ENCODE measurements around the gene RALGPS1. TPM values are rescaled to one million over a fixed set of nuclear protein-coding genes. Genes with fewer than 3 reads are reported as not detected.

RALGPS1 gene
- total RNA-seq, 2 experiments from 2014 or later, result 2.5 to 4.1 TPM

DNA sequence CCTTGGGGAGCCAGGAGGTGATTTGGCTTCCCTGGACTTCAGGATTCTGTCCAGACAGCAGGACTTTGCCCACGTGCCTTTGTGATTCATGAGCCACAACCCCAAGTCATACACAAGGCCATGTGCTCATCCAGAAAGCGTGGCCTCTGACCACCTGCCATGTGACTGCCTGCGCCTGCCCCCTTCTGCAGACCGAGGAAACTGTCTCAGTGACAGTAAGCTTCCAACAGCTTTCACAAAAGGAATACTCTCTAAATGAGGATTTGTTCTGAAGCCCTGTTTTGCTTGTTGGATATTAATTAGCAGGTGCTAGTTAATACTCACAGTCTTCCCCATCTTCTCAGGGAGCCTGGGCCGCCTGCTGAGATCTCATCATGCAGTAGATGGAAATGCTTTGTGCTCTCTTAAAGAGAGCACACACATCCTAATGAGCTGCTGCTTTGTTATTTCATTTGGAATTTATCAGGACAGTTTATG lies 244.8 kb downstream of the RALGPS1 start:
- peaks cover 18% of the 10 kb centered on the region for H3K4me1 Mint-ChIP-seq (ENCODE audit: low read depth)
- H3K4me3 Mint-ChIP-seq, result no peak overlapping the region
- ChIA-PET CTCF (no interaction called here), POLR2A (no interaction called here)
- H3K27ac Mint-ChIP-seq, result no peak overlapping the region
- ATAC-seq, result no peak
- H3K36me3 Mint-ChIP-seq (ENCODE audit: low read depth), result no peaks in the 10 kb centered on the region
- peaks cover 7% of the 10 kb centered on the region for H3K27me3 Mint-ChIP-seq (ENCODE audit: low read depth)
- DNase-seq, result no peak
- H3K9me3 Mint-ChIP-seq (ENCODE audit: insufficient read depth), result no peaks in the 10 kb centered on the region

DNA sequence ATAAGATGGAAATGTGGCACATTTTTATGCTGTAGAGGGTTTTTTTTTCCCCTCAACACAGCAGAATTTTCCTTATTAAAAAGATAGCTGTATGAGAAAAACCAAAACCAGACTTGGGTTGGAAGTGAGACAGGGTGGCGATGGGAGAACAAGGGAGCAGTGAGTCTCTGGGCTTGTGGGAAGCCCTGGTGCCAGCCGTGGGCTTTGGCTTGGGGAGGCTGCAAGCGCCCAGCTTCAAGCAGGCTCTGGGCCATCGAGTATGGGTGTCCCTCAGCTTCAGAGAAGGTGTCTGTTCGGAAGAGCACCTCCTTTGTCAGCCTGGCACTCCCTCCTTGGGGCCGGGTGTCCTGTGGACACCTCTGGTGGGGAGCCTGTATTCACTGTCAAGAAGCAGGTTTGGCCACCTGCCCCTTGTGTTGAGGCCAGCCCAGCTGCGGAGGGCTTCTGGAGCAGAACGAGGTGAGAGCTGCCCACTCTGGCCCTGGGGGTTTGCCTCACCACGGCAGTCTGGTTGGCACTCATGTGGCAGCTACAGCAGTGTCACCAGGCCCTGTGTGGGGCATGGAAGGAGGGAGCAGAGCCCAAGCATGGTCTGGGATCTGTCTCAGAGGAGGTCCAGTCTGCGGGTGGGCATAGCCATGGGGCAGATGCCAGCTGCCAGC lies 245.5 kb downstream of the RALGPS1 start:
- DNase-seq (no peak), ATAC-seq (no peak)
- no peaks in the 10 kb centered on the region for H3K36me3 Mint-ChIP-seq (ENCODE audit: low read depth)
- peaks cover 16% of the 10 kb centered on the region for H3K4me1 Mint-ChIP-seq (ENCODE audit: low read depth)
- H3K27ac Mint-ChIP-seq, result no peak overlapping the region
- H3K4me3 Mint-ChIP-seq, result no peak overlapping the region
- no peaks in the 10 kb centered on the region for H3K9me3 Mint-ChIP-seq (ENCODE audit: insufficient read depth)
- ChIA-PET POLR2A (interaction anchor here (0.6 kb wide), 1 partner anchor 997 kb away, joined by 3 read pairs; no protein-coding TSS in a partner anchor), CTCF (interaction anchor here (1.5 kb wide), 1 partner anchor 44 kb away, joined by 3 read pairs; no protein-coding TSS in a partner anchor)
- peaks cover 7% of the 10 kb centered on the region for H3K27me3 Mint-ChIP-seq (ENCODE audit: low read depth)

DNA sequence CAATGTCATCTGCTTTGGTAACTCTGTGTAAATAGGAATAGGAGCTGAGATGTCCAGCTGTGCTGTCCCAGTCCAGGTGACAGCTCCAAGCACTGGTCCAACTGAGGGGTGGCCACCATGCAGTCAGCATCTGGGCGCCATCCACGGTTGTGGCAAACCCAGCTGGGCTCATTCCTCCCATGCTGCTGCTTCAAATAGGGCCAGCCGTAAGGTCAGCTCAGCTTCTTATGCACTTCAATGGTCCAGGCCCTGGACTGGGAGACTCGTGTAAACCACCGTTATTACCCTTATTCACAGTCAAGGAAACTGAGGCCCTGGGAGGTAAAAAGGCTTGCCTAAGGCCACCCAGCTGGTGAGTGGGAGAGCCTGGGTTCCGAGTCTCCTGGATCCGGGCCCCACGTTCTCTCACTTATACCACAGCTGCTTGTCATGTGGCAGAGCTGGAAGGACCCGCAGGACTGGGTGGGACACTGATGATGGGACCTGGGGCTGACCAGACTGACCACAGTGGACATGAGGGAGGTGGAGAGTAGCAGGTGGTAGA lies 246.6 kb downstream of the RALGPS1 start:
- ATAC-seq, result no peak
- Mint-ChIP-seq H3K4me3 (no peak overlapping the region), H3K4me1 (ENCODE audit: low read depth) (peaks cover 16% of the 10 kb centered on the region), H3K27ac (no peak overlapping the region), H3K27me3 (ENCODE audit: low read depth) (peaks cover 2% of the 10 kb centered on the region), H3K36me3 (ENCODE audit: low read depth) (no peaks in the 10 kb centered on the region), H3K9me3 (ENCODE audit: insufficient read depth) (no peaks in the 10 kb centered on the region)
- no peak for DNase-seq
- POLR2A ChIA-PET, result no interaction called here
- CTCF ChIA-PET, result interaction anchor here (0.9 to 1.5 kb wide), 4 partner anchors 18 to 175 kb away, joined by 3 to 4 read pairs (median 3); no protein-coding TSS in a partner anchor

- ChIA-PET CTCF (interaction anchor here (0.9 to 1.6 kb wide), 5 partner anchors 15 to 176 kb away, joined by 3 to 4 read pairs (median 3); no protein-coding TSS in a partner anchor), POLR2A (no interaction called here)
- H3K4me3 Mint-ChIP-seq, result no peak overlapping the region
- H3K36me3 Mint-ChIP-seq (ENCODE audit: low read depth), result no peaks in the 10 kb centered on the region
- no peak for DNase-seq
- peaks cover 20% of the 10 kb centered on the region for H3K4me1 Mint-ChIP-seq (ENCODE audit: low read depth)
- no peak for ATAC-seq
- peaks cover 2% of the 10 kb centered on the region for H3K27me3 Mint-ChIP-seq (ENCODE audit: low read depth)
- no peak overlapping the region for H3K27ac Mint-ChIP-seq
- H3K9me3 Mint-ChIP-seq (ENCODE audit: insufficient read depth), result no peaks in the 10 kb centered on the region
Measured at GRCh38 chr9:127162046-127162863, 247.7 kb downstream of the RALGPS1 start.

DNA sequence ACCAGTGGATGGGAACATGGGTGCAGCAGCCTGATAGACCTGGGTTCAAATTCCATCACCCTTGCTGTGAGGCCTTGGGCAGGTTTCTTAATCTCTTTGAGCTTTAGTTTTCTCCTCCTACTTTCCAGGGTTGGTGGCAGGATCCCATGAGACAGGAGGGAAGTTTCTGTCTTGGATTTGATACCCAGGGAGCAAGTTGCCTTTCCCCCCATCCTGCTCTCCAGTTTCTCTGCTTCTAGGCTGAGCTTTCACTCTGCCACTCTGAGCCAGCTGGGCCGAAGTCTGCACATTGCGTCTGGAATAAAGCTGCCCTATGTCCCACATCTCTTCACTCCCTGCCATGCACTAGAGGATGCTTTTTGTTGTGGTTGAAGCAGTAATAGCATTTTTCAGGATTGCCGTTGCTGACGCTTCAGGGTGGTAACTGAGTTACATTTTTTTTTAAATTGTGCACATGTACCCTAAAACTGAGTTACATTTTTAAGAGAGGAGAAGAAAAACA lies 248.3 kb downstream of the RALGPS1 start:
- DNase-seq (no peak), ATAC-seq (no peak)
- Mint-ChIP-seq H3K9me3 (ENCODE audit: insufficient read depth) (no peaks in the 10 kb centered on the region), H3K27ac (no peak overlapping the region), H3K27me3 (ENCODE audit: low read depth) (peaks cover under 1% of the 10 kb centered on the region), H3K36me3 (ENCODE audit: low read depth) (no peaks in the 10 kb centered on the region), H3K4me1 (ENCODE audit: low read depth) (peaks cover 20% of the 10 kb centered on the region), H3K4me3 (no peak overlapping the region)
- CTCF ChIA-PET, result interaction anchor here (0.6 to 1.6 kb wide), 4 partner anchors 15 to 379 kb away, joined by 3 to 4 read pairs (median 4); no protein-coding TSS in a partner anchor
- POLR2A ChIA-PET, result no interaction called here

DNA sequence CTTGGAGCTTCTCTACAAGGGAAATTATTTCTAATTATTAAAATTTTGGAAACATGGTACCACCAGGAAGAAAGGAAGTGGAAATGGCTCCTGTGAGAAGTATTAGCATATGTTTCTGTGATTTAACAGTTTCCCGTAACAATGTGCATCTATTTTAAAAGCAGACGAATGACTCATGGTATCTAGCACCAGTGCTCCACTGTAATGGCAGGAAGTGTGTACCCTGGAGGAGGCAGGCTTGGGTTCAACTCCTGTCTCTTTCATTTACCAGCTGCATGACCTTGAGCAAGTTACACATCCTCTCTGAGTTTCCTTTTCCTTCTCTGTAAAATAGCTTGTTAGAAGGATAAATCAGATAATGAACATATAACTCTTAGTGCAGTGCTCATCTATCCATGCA lies 248.8 kb downstream of the RALGPS1 start:
- peak; percentile 42 for DNase-seq
- Mint-ChIP-seq H3K4me3 (no peak overlapping the region), H3K36me3 (ENCODE audit: low read depth) (no peaks in the 10 kb centered on the region), H3K4me1 (ENCODE audit: low read depth) (peaks cover 20% of the 10 kb centered on the region), H3K9me3 (ENCODE audit: insufficient read depth) (no peaks in the 10 kb centered on the region), H3K27me3 (ENCODE audit: low read depth) (no peaks in the 10 kb centered on the region), H3K27ac (no peak overlapping the region)
- POLR2A ChIA-PET, result no interaction called here
- CTCF ChIA-PET, result interaction anchor here (0.6 to 1.6 kb wide), 4 partner anchors 16 to 380 kb away, joined by 3 to 4 read pairs (median 4); no protein-coding TSS in a partner anchor
- ATAC-seq, result no peak

- ChIA-PET CTCF (no interaction called here), POLR2A (interaction anchor here (0.5 kb wide), 1 partner anchor 330 kb away, joined by 3 read pairs; no protein-coding TSS in a partner anchor)
- H3K36me3 Mint-ChIP-seq (ENCODE audit: low read depth), result no peaks in the 10 kb centered on the region
- no peaks in the 10 kb centered on the region for H3K27me3 Mint-ChIP-seq (ENCODE audit: low read depth)
- peaks cover 20% of the 10 kb centered on the region for H3K4me1 Mint-ChIP-seq (ENCODE audit: low read depth)
- ATAC-seq, result no peak
- no peak for DNase-seq
- no peak overlapping the region for H3K27ac Mint-ChIP-seq
- H3K9me3 Mint-ChIP-seq (ENCODE audit: insufficient read depth), result no peaks in the 10 kb centered on the region
- H3K4me3 Mint-ChIP-seq, result no peak overlapping the region
Measured at GRCh38 chr9:127165116-127165515, 250.5 kb downstream of the RALGPS1 start.

GRCh38 chr9:127166111-127166510 lies 251.5 kb downstream of the RALGPS1 start:
- Mint-ChIP-seq H3K27me3 (ENCODE audit: low read depth) (no peaks in the 10 kb centered on the region), H3K36me3 (ENCODE audit: low read depth) (no peaks in the 10 kb centered on the region), H3K9me3 (ENCODE audit: insufficient read depth) (no peaks in the 10 kb centered on the region), H3K4me3 (no peak overlapping the region), H3K4me1 (ENCODE audit: low read depth) (peaks cover 20% of the 10 kb centered on the region), H3K27ac (no peak overlapping the region)
- POLR2A ChIA-PET, result no interaction called here
- CTCF ChIA-PET, result interaction anchor here (0.6 kb wide), 1 partner anchor 207 kb away, joined by 3 read pairs; no protein-coding TSS in a partner anchor
- ATAC-seq (no peak), DNase-seq (no peak)

GRCh38 chr9:127166651-127167524 lies 252.3 kb downstream of the RALGPS1 start:
- Mint-ChIP-seq H3K9me3 (ENCODE audit: insufficient read depth) (no peaks in the 10 kb centered on the region), H3K27ac (no peak overlapping the region)

GRCh38 chr9:127167560-127168326 lies 253.2 kb downstream of the RALGPS1 start:
- no peak for DNase-seq
- H3K4me3 Mint-ChIP-seq, result no peak overlapping the region
- no peaks in the 10 kb centered on the region for H3K27me3 Mint-ChIP-seq (ENCODE audit: low read depth)

More at GRCh38 chr9:127166651-127167524, 252.3 kb downstream of the RALGPS1 start:
- DNase-seq (no peak), ATAC-seq (no peak)
- H3K4me1 Mint-ChIP-seq (ENCODE audit: low read depth), result peaks cover 20% of the 10 kb centered on the region
- no peaks in the 10 kb centered on the region for H3K27me3 Mint-ChIP-seq (ENCODE audit: low read depth)
- no peak overlapping the region for H3K4me3 Mint-ChIP-seq
- no peaks in the 10 kb centered on the region for H3K36me3 Mint-ChIP-seq (ENCODE audit: low read depth)
- ChIA-PET POLR2A (interaction anchor here (1.3 kb wide), 1 partner anchor 14 kb away, joined by 3 read pairs; no protein-coding TSS in a partner anchor), CTCF (no interaction called here)

More at GRCh38 chr9:127167560-127168326, 253.2 kb downstream of the RALGPS1 start:
- Mint-ChIP-seq H3K36me3 (ENCODE audit: low read depth) (no peaks in the 10 kb centered on the region), H3K27ac (no peak overlapping the region), H3K4me1 (ENCODE audit: low read depth) (peaks cover 14% of the 10 kb centered on the region), H3K9me3 (ENCODE audit: insufficient read depth) (no peaks in the 10 kb centered on the region)
- ChIA-PET POLR2A (interaction anchor here (0.6 to 1.3 kb wide), 2 partner anchors 13 to 104 kb away, joined by 3 read pairs; no protein-coding TSS in a partner anchor), CTCF (no interaction called here)
- ATAC-seq, result no peak

All from activated CD8-positive, alpha-beta T cell treated with anti-CD3 and anti-CD28 coated beads, Interleukin-2, amount 10 ng/mL, durations not matched to agents 7 days and 5 days (primary cell).